IPS-NIHi7 (cell line): Measurements from ENCODE around the gene KRTAP5-6.

ENCODE experiments used
- DNase-seq: peaks from one replicate; pipeline ENCODE4 v3.0.0; 2012; ENCODE audit warnings: mixed read lengths; ENCODE audit errors: extremely low spot score

The KRTAP5-6 gene

GRCh38 chr11:1702506-1702905 lies 5.5 kb downstream of the KRTAP5-6 start:
- DNase-seq = no peak

- DNase-seq = no peak
Measured at GRCh38 chr11:1703146-1703545, 6.2 kb downstream of the KRTAP5-6 start.

- DNase-seq = no peak
Measured at GRCh38 chr11:1705126-1706052, 8.4 kb downstream of the KRTAP5-6 start.

GRCh38 chr11:1706634-1707400 lies 9.8 kb downstream of the KRTAP5-6 start:
- no peak for DNase-seq

- DNase-seq = no peak
Measured at GRCh38 chr11:1707751-1708150, 10.8 kb downstream of the KRTAP5-6 start.

- DNase-seq = no peak
Measured at GRCh38 chr11:1708716-1709115, 11.7 kb downstream of the KRTAP5-6 start.

GRCh38 chr11:1714908-1715885 lies 18.2 kb downstream of the KRTAP5-6 start:
- DNase-seq = no peak

- DNase-seq = no peak
Measured at GRCh38 chr11:1717745-1718144, 20.8 kb downstream of the KRTAP5-6 start.

- no peak for DNase-seq
Measured at GRCh38 chr11:1718326-1718725, 21.3 kb downstream of the KRTAP5-6 start.

GRCh38 chr11:1719781-1720180 lies 22.8 kb downstream of the KRTAP5-6 start:
- no peak for DNase-seq

- no peak for DNase-seq
Measured at GRCh38 chr11:1727096-1727690, 30.2 kb downstream of the KRTAP5-6 start.

GRCh38 chr11:1727861-1728260 lies 30.9 kb downstream of the KRTAP5-6 start:
- no peak for DNase-seq

GRCh38 chr11:1728301-1728700 lies 31.3 kb downstream of the KRTAP5-6 start:
- DNase-seq = no peak

- DNase-seq = no peak
Measured at GRCh38 chr11:1728931-1729691, 32.1 kb downstream of the KRTAP5-6 start.

- no peak for DNase-seq
Measured at GRCh38 chr11:1729692-1730011, 32.7 kb downstream of the KRTAP5-6 start.

- no peak for DNase-seq
Measured at GRCh38 chr11:1730059-1730629, 33.1 kb downstream of the KRTAP5-6 start.

GRCh38 chr11:1731451-1732059 lies 34.6 kb downstream of the KRTAP5-6 start:
- no peak for DNase-seq

- DNase-seq = no peak
Measured at GRCh38 chr11:1732418-1733008, 35.5 kb downstream of the KRTAP5-6 start.

GRCh38 chr11:1733009-1733715 lies 36.2 kb downstream of the KRTAP5-6 start:
- DNase-seq = no peak
